ENCODE results near the gene JAKMIP1. TPM values are rescaled to one million over a fixed set of nuclear protein-coding genes. Genes with fewer than 3 reads are reported as not detected.
A peak's percentile ranks its signal among the peaks of the same experiment; 100 is the strongest.

The JAKMIP1 gene
- total RNA-seq, 1 experiment from 2014 or later, result not detected

DNA sequence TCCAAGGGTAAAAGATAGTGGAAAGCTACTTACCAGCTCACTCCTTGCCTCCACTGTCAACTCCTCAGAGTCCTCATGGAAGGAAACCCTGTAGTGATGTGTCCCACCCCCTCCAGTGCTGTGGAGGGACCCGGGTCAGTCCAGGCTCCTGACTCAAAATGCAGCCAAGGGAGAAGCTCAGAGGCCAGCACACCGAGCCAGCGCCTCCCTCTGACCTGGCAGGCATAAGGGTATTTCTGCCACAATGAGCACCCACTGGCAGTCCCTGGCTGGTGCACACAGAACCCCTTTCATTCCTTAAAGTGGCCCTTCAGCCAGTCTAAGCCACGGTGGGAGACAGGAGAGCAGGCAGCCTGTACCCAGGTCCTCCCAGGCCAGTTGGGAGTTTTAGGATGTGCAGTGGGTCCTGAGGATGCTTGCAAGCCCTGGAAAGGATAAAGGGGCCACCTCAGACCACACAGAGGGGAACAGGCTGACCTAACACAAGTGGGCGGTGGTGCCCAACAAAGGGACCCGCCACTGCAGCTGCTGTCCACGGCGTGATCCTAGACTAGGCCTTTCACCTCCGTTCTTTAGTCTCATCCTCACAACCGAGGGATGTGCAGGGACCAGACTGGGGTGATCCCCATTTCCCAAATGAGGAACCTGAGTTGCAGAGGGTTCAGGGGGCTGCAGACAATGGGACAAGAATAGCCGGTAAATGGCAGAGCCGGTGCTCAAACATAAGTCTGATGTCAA, 5.7 kb downstream of the JAKMIP1 start:
- Histone ChIP-seq H2AFZ (no peak overlapping the region), H3K4me1 (replicated peaks; ENCODE audit: insufficient read depth) (no peaks in the 10 kb centered on the region), H3K4me3 (no peak overlapping the region), H3F3A (ENCODE audit: insufficient read depth, low read depth) (no peaks in the 10 kb centered on the region), H3K79me2 (ENCODE audit: low read depth) (no peaks in the 10 kb centered on the region), H4K20me1 (ENCODE audit: insufficient read depth) (no peaks in the 10 kb centered on the region), H3K9me3 (ENCODE audit: insufficient read depth, low read depth) (no peaks in the 10 kb centered on the region), H3K9me2 (ENCODE audit: insufficient read depth) (no peaks in the 10 kb centered on the region), H3K36me3 (ENCODE audit: low read depth) (no peaks in the 10 kb centered on the region), H3K4me2 (no peak overlapping the region), H3K27me3 (ENCODE audit: insufficient read depth, low read depth) (peaks cover 53% of the 10 kb centered on the region), H3K27ac (no peak overlapping the region)
- POLR2A ChIA-PET (ENCODE audit: unreplicated experiment), result no interaction called here
- no peak for DNase-seq
- TF ChIP-seq EZH2 (IDR thresholded peaks at IDR 0.05; ENCODE audit: low read depth), result no peak
- TF ChIP-seq, protein P1, sequence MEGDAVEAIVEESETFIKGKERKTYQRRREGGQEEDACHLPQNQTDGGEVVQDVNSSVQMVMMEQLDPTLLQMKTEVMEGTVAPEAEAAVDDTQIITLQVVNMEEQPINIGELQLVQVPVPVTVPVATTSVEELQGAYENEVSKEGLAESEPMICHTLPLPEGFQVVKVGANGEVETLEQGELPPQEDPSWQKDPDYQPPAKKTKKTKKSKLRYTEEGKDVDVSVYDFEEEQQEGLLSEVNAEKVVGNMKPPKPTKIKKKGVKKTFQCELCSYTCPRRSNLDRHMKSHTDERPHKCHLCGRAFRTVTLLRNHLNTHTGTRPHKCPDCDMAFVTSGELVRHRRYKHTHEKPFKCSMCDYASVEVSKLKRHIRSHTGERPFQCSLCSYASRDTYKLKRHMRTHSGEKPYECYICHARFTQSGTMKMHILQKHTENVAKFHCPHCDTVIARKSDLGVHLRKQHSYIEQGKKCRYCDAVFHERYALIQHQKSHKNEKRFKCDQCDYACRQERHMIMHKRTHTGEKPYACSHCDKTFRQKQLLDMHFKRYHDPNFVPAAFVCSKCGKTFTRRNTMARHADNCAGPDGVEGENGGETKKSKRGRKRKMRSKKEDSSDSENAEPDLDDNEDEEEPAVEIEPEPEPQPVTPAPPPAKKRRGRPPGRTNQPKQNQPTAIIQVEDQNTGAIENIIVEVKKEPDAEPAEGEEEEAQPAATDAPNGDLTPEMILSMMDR (conservative IDR thresholded peaks at IDR 0.05), result no peak
- BruUV-seq (replicated peaks), result no TSS peak
- CTCF ChIA-PET, result no interaction called here
- intact Hi-C loops (cut with micrococcal nuclease; ENCODE audit: unreplicated experiment), result no loop called here

DNA sequence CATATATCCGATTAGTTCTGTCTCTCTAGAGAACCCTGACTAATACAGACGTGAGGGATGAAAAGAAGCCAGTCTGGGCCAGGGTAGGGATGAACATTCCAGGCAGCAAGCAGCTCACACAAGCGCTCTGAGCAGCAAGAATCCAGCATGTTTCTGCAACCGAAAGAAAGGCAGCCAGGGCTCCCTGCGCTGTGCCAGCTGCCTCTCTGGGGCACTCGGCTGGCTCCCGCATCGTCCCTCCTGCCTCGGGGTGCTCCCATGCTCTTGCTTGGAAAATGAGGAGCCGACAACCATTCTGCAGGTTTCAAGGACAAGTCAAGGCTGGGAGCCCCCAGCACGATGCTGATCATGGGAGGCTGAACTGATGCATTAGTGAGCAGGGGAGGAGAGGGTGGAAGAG, 7.0 kb downstream of the JAKMIP1 start:
- H3F3A ChIP-seq (ENCODE audit: insufficient read depth, low read depth), result no peaks in the 10 kb centered on the region
- no TSS peak for BruUV-seq (replicated peaks)
- no peak overlapping the region for H3K4me3 ChIP-seq
- intact Hi-C loops (cut with micrococcal nuclease; ENCODE audit: unreplicated experiment), result no loop called here
- POLR2A ChIA-PET (ENCODE audit: unreplicated experiment), result interaction anchor here (0.6 kb wide), 1 partner anchor 21 kb away, joined by 5 read pairs; no protein-coding TSS in a partner anchor
- H2AFZ ChIP-seq, result no peak overlapping the region
- H3K9me3 ChIP-seq (ENCODE audit: insufficient read depth, low read depth), result no peaks in the 10 kb centered on the region
- H3K36me3 ChIP-seq (ENCODE audit: low read depth), result no peaks in the 10 kb centered on the region
- no peaks in the 10 kb centered on the region for H3K9me2 ChIP-seq (ENCODE audit: insufficient read depth)
- H4K20me1 ChIP-seq (ENCODE audit: insufficient read depth), result no peaks in the 10 kb centered on the region
- CTCF ChIA-PET, result no interaction called here
- no peak overlapping the region for H3K27ac ChIP-seq
- no peaks in the 10 kb centered on the region for H3K79me2 ChIP-seq (ENCODE audit: low read depth)
- DNase-seq, result no peak
- no peaks in the 10 kb centered on the region for H3K4me1 ChIP-seq (replicated peaks; ENCODE audit: insufficient read depth)
- TF ChIP-seq, protein P1 (conservative IDR thresholded peaks at IDR 0.05), result no peak
- no peak for TF ChIP-seq EZH2 (IDR thresholded peaks at IDR 0.05; ENCODE audit: low read depth)
- no peak overlapping the region for H3K4me2 ChIP-seq
- peaks cover 62% of the 10 kb centered on the region for H3K27me3 ChIP-seq (ENCODE audit: insufficient read depth, low read depth)

DNA sequence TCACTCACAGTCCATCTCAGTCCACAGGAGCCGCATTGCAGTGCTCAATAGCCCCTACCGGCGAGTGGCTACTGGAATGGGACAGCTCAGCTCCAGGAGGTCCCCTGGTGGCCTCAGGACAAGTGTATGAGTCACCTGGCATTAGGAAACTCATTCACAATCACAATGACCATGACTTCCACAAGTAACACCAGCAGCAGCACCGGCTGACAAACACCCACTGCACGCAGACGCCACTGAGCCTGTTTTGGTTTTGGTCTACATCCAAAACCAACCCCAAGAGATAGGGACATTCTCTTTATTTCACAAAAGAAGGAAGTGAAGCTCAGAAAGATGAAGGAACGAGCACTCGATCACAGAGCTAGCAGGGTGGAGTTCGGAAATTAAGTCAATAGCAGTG, 8.1 kb downstream of the JAKMIP1 start:
- BruUV-seq (replicated peaks), result no TSS peak
- CTCF ChIA-PET, result no interaction called here
- peak; percentile 32 to 63 for DNase-seq
- H3K4me2 ChIP-seq, result no peak overlapping the region
- H2AFZ ChIP-seq, result no peak overlapping the region
- TF ChIP-seq, protein P1 (conservative IDR thresholded peaks at IDR 0.05), result no peak
- no peak for TF ChIP-seq EZH2 (IDR thresholded peaks at IDR 0.05; ENCODE audit: low read depth)
- H3K4me1 ChIP-seq (replicated peaks; ENCODE audit: insufficient read depth), result no peaks in the 10 kb centered on the region
- peaks cover 63% of the 10 kb centered on the region for H3K27me3 ChIP-seq (ENCODE audit: insufficient read depth, low read depth)
- H3F3A ChIP-seq (ENCODE audit: insufficient read depth, low read depth), result no peaks in the 10 kb centered on the region
- intact Hi-C loops (cut with micrococcal nuclease; ENCODE audit: unreplicated experiment), result no loop called here
- no peak overlapping the region for H3K4me3 ChIP-seq
- no peaks in the 10 kb centered on the region for H3K9me2 ChIP-seq (ENCODE audit: insufficient read depth)
- no peak overlapping the region for H3K27ac ChIP-seq
- H3K79me2 ChIP-seq (ENCODE audit: low read depth), result no peaks in the 10 kb centered on the region
- no peaks in the 10 kb centered on the region for H3K9me3 ChIP-seq (ENCODE audit: insufficient read depth, low read depth)
- H4K20me1 ChIP-seq (ENCODE audit: insufficient read depth), result no peaks in the 10 kb centered on the region
- POLR2A ChIA-PET (ENCODE audit: unreplicated experiment), result no interaction called here
- no peaks in the 10 kb centered on the region for H3K36me3 ChIP-seq (ENCODE audit: low read depth)

All from PC-9 (cell line).